IMR-90 (cell line): Measurements from ENCODE around the gene NAV2. TPM values are rescaled to one million over a fixed set of nuclear protein-coding genes. Genes with fewer than 3 reads are reported as not detected.

Source experiments
- ATAC-seq: fragments of 200-7000 bp; cut with Tn5 transposase; 2 replicates; pipeline ENCODE4 v1.9.1; 2020; ENCODE audit warnings: low read depth, mild to moderate bottlenecking, moderate library complexity
- BruUV-seq: library from RNA; stranded (reverse); fragments of 400-500 nt; replicated peaks from 2 replicates; lab custom pipeline; 2021; lab: Mats Ljungman, UMichigan
- CTCF ChIA-PET: fragments of 300-600 bp; formaldehyde crosslinking; extraction: SDS; loops from one replicate; lab custom pipeline; 2021; ENCODE audit warnings: antibody characterized with exemption; lab: Yijun Ruan, JAX
- POLR2A ChIA-PET: fragments of 300-600 bp; sonication (Branson Sonifier 250); formaldehyde crosslinking; loops from one replicate; lab custom pipeline; 2022; ENCODE audit warnings: antibody characterized with exemption; ENCODE audit not compliant: unreplicated experiment; lab: Charles Lee
- DNase-seq: peaks from one replicate; pipeline ENCODE4 v3.0.0; 2013
- H2AFZ ChIP-seq: replicated peaks from 2 replicates; pipeline ENCODE3; 2013; ENCODE audit warnings: low read length, mild to moderate bottlenecking; ENCODE audit not compliant: poor library complexity
- H2AK5ac ChIP-seq: 2 replicates; pipeline ENCODE4 v1.6.1; 2013; ENCODE audit warnings: low read depth, low read length, inconsistent platforms
- H2AK9ac ChIP-seq: replicated peaks from 2 replicates; pipeline ENCODE3; 2013; ENCODE audit warnings: mild to moderate bottlenecking, low read depth, low read length, moderate library complexity; ENCODE audit not compliant: poor library complexity
- H2BK120ac ChIP-seq: 2 replicates; pipeline ENCODE4 v1.6.1; 2013; ENCODE audit warnings: low read depth, low read length, inconsistent platforms
- H2BK15ac ChIP-seq: 3 replicates; pipeline ENCODE4 v1.6.1; 2013; ENCODE audit warnings: low read depth, low read length, inconsistent platforms
- H2BK20ac ChIP-seq: 2 replicates; pipeline ENCODE4 v1.6.1; 2013; ENCODE audit warnings: low read depth, mild to moderate bottlenecking, inconsistent platforms, low read length, moderate library complexity
- H2BK5ac ChIP-seq: 2 replicates; pipeline ENCODE4 v1.6.1; 2013; ENCODE audit warnings: mild to moderate bottlenecking, low read depth, low read length, inconsistent platforms; ENCODE audit not compliant: poor library complexity, severe bottlenecking
- H3K14ac ChIP-seq: replicated peaks from 2 replicates; pipeline ENCODE4 v1.6.1; 2013; ENCODE audit warnings: low read depth, low read length, inconsistent platforms
- H3K18ac ChIP-seq: 2 replicates; pipeline ENCODE4 v1.6.1; 2013; ENCODE audit warnings: low read depth, low read length, control low read depth
- H3K23ac ChIP-seq: 2 replicates; pipeline ENCODE4 v1.6.1; 2013; ENCODE audit warnings: low read depth, low read length, inconsistent platforms
- H3K27ac ChIP-seq: 2 replicates; pipeline ENCODE4 v1.5.1; 2013; ENCODE audit warnings: mild to moderate bottlenecking, control low read depth, low read length; ENCODE audit not compliant: insufficient read depth
- H3K27me3 ChIP-seq: 2 replicates; pipeline ENCODE4 v1.6.1; 2013; ENCODE audit warnings: low read length; ENCODE audit not compliant: control insufficient read depth, insufficient read depth
- H3K36me3 ChIP-seq: 2 replicates; pipeline ENCODE4 v1.6.1; 2013; ENCODE audit warnings: low read length, mixed read lengths; ENCODE audit not compliant: control insufficient read depth, insufficient read depth
- H3K4ac ChIP-seq: 2 replicates; pipeline ENCODE4 v1.6.1; 2013; ENCODE audit warnings: low read depth, low read length, inconsistent platforms
- H3K4me1 ChIP-seq: 2 replicates; pipeline ENCODE4 v1.6.1; 2013; ENCODE audit warnings: low read length, mixed read lengths; ENCODE audit not compliant: control insufficient read depth, insufficient read depth
- H3K4me2 ChIP-seq: 2 replicates; pipeline ENCODE4 v1.6.1; 2013; ENCODE audit warnings: low read depth, mild to moderate bottlenecking, control low read depth, low read length, moderate library complexity
- H3K4me3 ChIP-seq: 2 replicates; pipeline ENCODE4 v1.5.1; 2013; ENCODE audit warnings: low read depth, mild to moderate bottlenecking, control low read depth, low read length, moderate library complexity; ENCODE audit not compliant: insufficient read depth
- H3K56ac ChIP-seq: 2 replicates; pipeline ENCODE4 v1.6.1; 2013; ENCODE audit warnings: low read length, inconsistent platforms; ENCODE audit not compliant: insufficient read depth; ENCODE audit errors: extremely low read depth
- H3K79me1 ChIP-seq, 2 experiments: 2 replicates each; pipeline ENCODE4 v1.6.1; 2013; ENCODE audit warnings: low read length in 2 of 2, inconsistent platforms in 1 of 2, low read depth in 1 of 2
- H3K9ac ChIP-seq: 2 replicates; pipeline ENCODE4 v1.6.1; 2013; ENCODE audit warnings: low read depth, low read length, control low read depth
- H3K9me1 ChIP-seq: 2 replicates; pipeline ENCODE4 v1.6.1; 2013; ENCODE audit warnings: low read length, inconsistent platforms; ENCODE audit not compliant: insufficient read depth
- H3K9me3 ChIP-seq: 2 replicates; pipeline ENCODE4 v1.6.1; 2013; ENCODE audit warnings: low read length; ENCODE audit not compliant: control insufficient read depth, insufficient read depth
- H4K20me1 ChIP-seq: 2 replicates; pipeline ENCODE4 v1.6.1; 2013; ENCODE audit warnings: low read length, inconsistent platforms; ENCODE audit not compliant: insufficient read depth
- H4K5ac ChIP-seq: 2 replicates; pipeline ENCODE4 v1.6.1; 2013; ENCODE audit warnings: mild to moderate bottlenecking, low read depth, low read length, control low read depth
- H4K8ac ChIP-seq, 2 experiments: 2 replicates each; pipeline ENCODE4 v1.6.1; 2013; ENCODE audit warnings: low read depth in 2 of 2, low read length in 2 of 2, control low read depth in 1 of 2, inconsistent platforms in 1 of 2
- H4K91ac ChIP-seq: 2 replicates; pipeline ENCODE4 v1.6.1; 2013; ENCODE audit warnings: low read depth, low read length, inconsistent platforms; ENCODE audit not compliant: insufficient read depth
- BHLHE40 ChIP-seq: fragments of 150-350 bp; IDR thresholded peaks from 2 replicates; pipeline ENCODE4 v1.6.1; 2016; ENCODE audit warnings: mild to moderate bottlenecking, low read depth, low read length
- CEBPB ChIP-seq: IDR thresholded peaks from 2 replicates; pipeline ENCODE4 v1.6.1; 2012; ENCODE audit warnings: low read depth, low read length, improper control_type of control experiment
- CHD1 ChIP-seq: IDR thresholded peaks from 2 replicates; pipeline ENCODE4 v1.6.1; 2012; ENCODE audit warnings: low read depth, low read length, improper control_type of control experiment
- FOS ChIP-seq: fragments of 150-350 bp; IDR thresholded peaks from 2 replicates; pipeline ENCODE4 v1.6.1; 2016; ENCODE audit warnings: low read depth, low read length
- MAFK ChIP-seq: IDR thresholded peaks from 2 replicates; pipeline ENCODE4 v1.6.1; 2012; ENCODE audit warnings: low read depth, low read length, improper control_type of control experiment
- MAZ ChIP-seq: IDR thresholded peaks from 2 replicates; pipeline ENCODE4 v1.6.1; 2012; ENCODE audit warnings: low read depth, mild to moderate bottlenecking, low read length, improper control_type of control experiment, moderate library complexity, borderline replicate concordance
- MXI1 ChIP-seq: IDR thresholded peaks from 2 replicates; pipeline ENCODE4 v1.6.1; 2012; ENCODE audit warnings: low read depth, mild to moderate bottlenecking, low read length, moderate library complexity, borderline replicate concordance
- NFE2L2 ChIP-seq: fragments of 150-350 bp; IDR thresholded peaks from 2 replicates; pipeline ENCODE4 v1.6.1; 2016; ENCODE audit warnings: low read depth, mild to moderate bottlenecking, low read length
- POLR2A ChIP-seq: IDR thresholded peaks from 2 replicates; pipeline ENCODE4 v1.6.1; 2012; ENCODE audit warnings: mild to moderate bottlenecking, low read depth, low read length
- RAD21 ChIP-seq: IDR thresholded peaks from 2 replicates; pipeline ENCODE4 v1.6.1; 2012; ENCODE audit warnings: low read length, improper control_type of control experiment
- RCOR1 ChIP-seq: IDR thresholded peaks from 2 replicates; pipeline ENCODE4 v1.6.1; 2012; ENCODE audit warnings: mild to moderate bottlenecking, low read length, improper control_type of control experiment; ENCODE audit not compliant: insufficient replicate concordance
- RFX5 ChIP-seq: IDR thresholded peaks from 2 replicates; pipeline ENCODE4 v1.8.0; 2012; ENCODE audit warnings: low read depth, mild to moderate bottlenecking, low read length, moderate library complexity
- SMC3 ChIP-seq: fragments of 150-350 bp; IDR thresholded peaks from 2 replicates; pipeline ENCODE4 v1.6.1; 2016; ENCODE audit warnings: low read depth, mild to moderate bottlenecking, antibody characterized with exemption, low read length, moderate library complexity
- WGBS, 2 experiments: methylation state at CpG; one replicate each; pipeline versions ENCODE4 v1.1.5 to v1.1.7; 2013; ENCODE audit warnings: missing lambda C conversion rate in 2 of 2; ENCODE audit not compliant: insufficient read length in 1 of 2; ENCODE audit errors: extremely low coverage in 2 of 2; 5-methylcytosine and 5-hydroxymethylcytosine counted together
- dilution Hi-C: fragments of 300-500 bp; cut with HindIII; formaldehyde crosslinking; loops from one replicate; pipeline ENCODE4 v1.14.3; 2018; ENCODE audit warnings: low sequenced_read_pairs; ENCODE audit not compliant: unreplicated experiment
- in situ Hi-C: fragments of 300-500 bp; cut with MboI; formaldehyde crosslinking; loops from 3 replicates; pipeline ENCODE4 v1.14.3; 2019; ENCODE audit warnings: low sequenced_read_pairs, inconsistent platforms, mixed read lengths
- intact Hi-C: fragments of 100-400 bp; cut with micrococcal nuclease; formaldehyde crosslinking; loops from 2 replicates; pipeline ENCODE4 v1.10.0; 2022
- polyA plus RNA-seq, 3 experiments: library from polyadenylated mRNA; depleted of rRNA; stranded (reverse); fragments of >200 nt; gene quantifications; 2 replicates each; pipeline ENCODE4 v1.2.3, GENCODE V29; 2012; ENCODE audit warnings: low replicate concordance in 1 of 3
- total RNA-seq: library from RNA; depleted of rRNA; stranded (reverse); fragments of >200 nt; gene quantifications from 2 replicates; pipeline ENCODE4 v1.2.3, GENCODE V29; 2012
- TF ChIP-seq, protein P1 (sequence below): fragments of 150-350 bp; IDR thresholded peaks from 2 replicates; pipeline ENCODE4 v1.6.1; 2017; ENCODE audit warnings: mild to moderate bottlenecking, antibody characterized with exemption, low read length, low read depth
- TF ChIP-seq, protein P2 (sequence below): fragments of 150-350 bp; IDR thresholded peaks from 2 replicates; pipeline ENCODE4 v1.6.1; 2016; ENCODE audit warnings: low read depth, mild to moderate bottlenecking, low read length, moderate library complexity, borderline replicate concordance
- TF ChIP-seq, protein P3 (sequence below): conservative IDR thresholded peaks from 2 replicates; pipeline ENCODE4 v1.5.1; 2012; ENCODE audit warnings: mild to moderate bottlenecking, low read depth, low read length, improper control_type of control experiment

NAV2 gene
- total and polyA plus RNA-seq, 2 of the 4 experiments (the other 2 are of a cell fraction), result 4.5 to 12.6 TPM

DNA sequence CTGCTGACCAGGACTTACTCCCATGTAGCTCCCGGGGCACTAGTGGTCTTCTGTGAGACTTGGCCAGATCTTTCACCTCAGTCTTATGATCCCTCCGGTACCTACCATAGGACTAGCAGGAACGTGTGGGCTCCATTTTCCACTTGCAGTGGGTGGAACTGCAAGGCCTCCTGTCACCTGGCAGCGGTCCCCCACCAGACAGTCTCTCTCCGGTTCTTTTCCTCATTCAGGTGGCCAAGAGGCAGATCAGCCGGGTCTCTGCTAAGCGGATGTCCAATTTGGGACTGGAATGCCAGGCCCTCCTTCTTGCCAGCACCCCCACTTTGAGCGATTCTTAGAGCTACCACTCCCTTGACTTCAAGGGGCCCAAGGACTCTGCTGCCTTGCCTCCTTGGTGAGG lies 158.9 kb downstream of the NAV2 start:
- H3K23ac ChIP-seq, result no peak overlapping the region
- no peak overlapping the region for H2BK120ac ChIP-seq
- WGBS, 2 experiments, result 92% methylated on average over 2 of the region's 8 CpGs; no CpG with 5 or more reads in 1 of the 2 experiments
- no TSS peak for BruUV-seq
- H3K9me1 ChIP-seq, result peaks cover 5% of the 10 kb centered on the region; the same call in 1 of the 2 replicates
- no peak overlapping the region for H3K56ac ChIP-seq
- intact Hi-C loops, result no loop called here
- no peak overlapping the region for H3K18ac ChIP-seq
- H3K9ac ChIP-seq, result no peak overlapping the region
- H4K5ac ChIP-seq, result no peak overlapping the region
- peaks cover 17 to 24% of the 10 kb centered on the region in 2 experiments; a peak in 3 of 4 replicates for H3K79me1 ChIP-seq
- no peak overlapping the region for H2BK5ac ChIP-seq
- in situ Hi-C loops, result no loop called here
- no peak overlapping the region for H2BK15ac ChIP-seq
- H3K36me3 ChIP-seq, result peaks cover 3% of the 10 kb centered on the region; the same call in 1 of the 2 replicates
- ChIA-PET POLR2A (no interaction called here), CTCF (no interaction called here)
- no peaks in the 10 kb centered on the region for H3K27me3 ChIP-seq
- ATAC-seq, result no peak
- H3K9me3 ChIP-seq, result no peaks in the 10 kb centered on the region
- no peak overlapping the region for H3K14ac ChIP-seq
- no peak overlapping the region for H3K4ac ChIP-seq
- H3K4me3 ChIP-seq, result no peak overlapping the region
- dilution Hi-C loops, result no loop called here
- H2BK20ac ChIP-seq, result no peak overlapping the region
- no peak overlapping the region for H2AK9ac ChIP-seq
- H4K8ac ChIP-seq, result no peak overlapping the region
- no peak for DNase-seq
- H4K20me1 ChIP-seq, result peaks cover 12% of the 10 kb centered on the region; the same call in 1 of the 2 replicates
- H3K4me1 ChIP-seq, result peaks cover 4% of the 10 kb centered on the region; the same call in 1 of the 2 replicates
- TF ChIP-seq, protein P1, sequence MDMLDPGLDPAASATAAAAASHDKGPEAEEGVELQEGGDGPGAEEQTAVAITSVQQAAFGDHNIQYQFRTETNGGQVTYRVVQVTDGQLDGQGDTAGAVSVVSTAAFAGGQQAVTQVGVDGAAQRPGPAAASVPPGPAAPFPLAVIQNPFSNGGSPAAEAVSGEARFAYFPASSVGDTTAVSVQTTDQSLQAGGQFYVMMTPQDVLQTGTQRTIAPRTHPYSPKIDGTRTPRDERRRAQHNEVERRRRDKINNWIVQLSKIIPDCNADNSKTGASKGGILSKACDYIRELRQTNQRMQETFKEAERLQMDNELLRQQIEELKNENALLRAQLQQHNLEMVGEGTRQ, result no peak
- no peak for TF ChIP-seq RAD21
- no peak for TF ChIP-seq MXI1
- no peak for TF ChIP-seq FOS
- TF ChIP-seq CHD1, result no peak
- no peak for TF ChIP-seq MAZ
- TF ChIP-seq CEBPB, result no peak
- no peak for TF ChIP-seq RCOR1
- no peak for TF ChIP-seq POLR2A
- TF ChIP-seq MAFK, result no peak
- TF ChIP-seq NFE2L2, result no peak
- TF ChIP-seq, protein P2, sequence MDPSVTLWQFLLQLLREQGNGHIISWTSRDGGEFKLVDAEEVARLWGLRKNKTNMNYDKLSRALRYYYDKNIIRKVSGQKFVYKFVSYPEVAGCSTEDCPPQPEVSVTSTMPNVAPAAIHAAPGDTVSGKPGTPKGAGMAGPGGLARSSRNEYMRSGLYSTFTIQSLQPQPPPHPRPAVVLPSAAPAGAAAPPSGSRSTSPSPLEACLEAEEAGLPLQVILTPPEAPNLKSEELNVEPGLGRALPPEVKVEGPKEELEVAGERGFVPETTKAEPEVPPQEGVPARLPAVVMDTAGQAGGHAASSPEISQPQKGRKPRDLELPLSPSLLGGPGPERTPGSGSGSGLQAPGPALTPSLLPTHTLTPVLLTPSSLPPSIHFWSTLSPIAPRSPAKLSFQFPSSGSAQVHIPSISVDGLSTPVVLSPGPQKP, result no peak
- TF ChIP-seq, protein P3, sequence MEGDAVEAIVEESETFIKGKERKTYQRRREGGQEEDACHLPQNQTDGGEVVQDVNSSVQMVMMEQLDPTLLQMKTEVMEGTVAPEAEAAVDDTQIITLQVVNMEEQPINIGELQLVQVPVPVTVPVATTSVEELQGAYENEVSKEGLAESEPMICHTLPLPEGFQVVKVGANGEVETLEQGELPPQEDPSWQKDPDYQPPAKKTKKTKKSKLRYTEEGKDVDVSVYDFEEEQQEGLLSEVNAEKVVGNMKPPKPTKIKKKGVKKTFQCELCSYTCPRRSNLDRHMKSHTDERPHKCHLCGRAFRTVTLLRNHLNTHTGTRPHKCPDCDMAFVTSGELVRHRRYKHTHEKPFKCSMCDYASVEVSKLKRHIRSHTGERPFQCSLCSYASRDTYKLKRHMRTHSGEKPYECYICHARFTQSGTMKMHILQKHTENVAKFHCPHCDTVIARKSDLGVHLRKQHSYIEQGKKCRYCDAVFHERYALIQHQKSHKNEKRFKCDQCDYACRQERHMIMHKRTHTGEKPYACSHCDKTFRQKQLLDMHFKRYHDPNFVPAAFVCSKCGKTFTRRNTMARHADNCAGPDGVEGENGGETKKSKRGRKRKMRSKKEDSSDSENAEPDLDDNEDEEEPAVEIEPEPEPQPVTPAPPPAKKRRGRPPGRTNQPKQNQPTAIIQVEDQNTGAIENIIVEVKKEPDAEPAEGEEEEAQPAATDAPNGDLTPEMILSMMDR, result no peak
- TF ChIP-seq RFX5, result no peak
- no peak for TF ChIP-seq SMC3
- no peak for TF ChIP-seq BHLHE40
- no peak overlapping the region for H3K27ac ChIP-seq
- H2AK5ac ChIP-seq, result no peak overlapping the region
- H4K91ac ChIP-seq, result no peak overlapping the region
- no peak overlapping the region for H2AFZ ChIP-seq
- no peak overlapping the region for H3K4me2 ChIP-seq
